ENCODE results near the gene ETV3.

GRCh38 chr1:157132111-157132510 lies 6.1 kb downstream of the ETV3 start:
- TF ChIP-seq, protein P1, sequence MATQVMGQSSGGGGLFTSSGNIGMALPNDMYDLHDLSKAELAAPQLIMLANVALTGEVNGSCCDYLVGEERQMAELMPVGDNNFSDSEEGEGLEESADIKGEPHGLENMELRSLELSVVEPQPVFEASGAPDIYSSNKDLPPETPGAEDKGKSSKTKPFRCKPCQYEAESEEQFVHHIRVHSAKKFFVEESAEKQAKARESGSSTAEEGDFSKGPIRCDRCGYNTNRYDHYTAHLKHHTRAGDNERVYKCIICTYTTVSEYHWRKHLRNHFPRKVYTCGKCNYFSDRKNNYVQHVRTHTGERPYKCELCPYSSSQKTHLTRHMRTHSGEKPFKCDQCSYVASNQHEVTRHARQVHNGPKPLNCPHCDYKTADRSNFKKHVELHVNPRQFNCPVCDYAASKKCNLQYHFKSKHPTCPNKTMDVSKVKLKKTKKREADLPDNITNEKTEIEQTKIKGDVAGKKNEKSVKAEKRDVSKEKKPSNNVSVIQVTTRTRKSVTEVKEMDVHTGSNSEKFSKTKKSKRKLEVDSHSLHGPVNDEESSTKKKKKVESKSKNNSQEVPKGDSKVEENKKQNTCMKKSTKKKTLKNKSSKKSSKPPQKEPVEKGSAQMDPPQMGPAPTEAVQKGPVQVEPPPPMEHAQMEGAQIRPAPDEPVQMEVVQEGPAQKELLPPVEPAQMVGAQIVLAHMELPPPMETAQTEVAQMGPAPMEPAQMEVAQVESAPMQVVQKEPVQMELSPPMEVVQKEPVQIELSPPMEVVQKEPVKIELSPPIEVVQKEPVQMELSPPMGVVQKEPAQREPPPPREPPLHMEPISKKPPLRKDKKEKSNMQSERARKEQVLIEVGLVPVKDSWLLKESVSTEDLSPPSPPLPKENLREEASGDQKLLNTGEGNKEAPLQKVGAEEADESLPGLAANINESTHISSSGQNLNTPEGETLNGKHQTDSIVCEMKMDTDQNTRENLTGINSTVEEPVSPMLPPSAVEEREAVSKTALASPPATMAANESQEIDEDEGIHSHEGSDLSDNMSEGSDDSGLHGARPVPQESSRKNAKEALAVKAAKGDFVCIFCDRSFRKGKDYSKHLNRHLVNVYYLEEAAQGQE (IDR thresholded peaks at IDR 0.05; ENCODE audit: insufficient read depth in 1 of 2, low read depth in 2 of 2, low read length in 2 of 2) = no peak
- TF ChIP-seq POLR2AphosphoS5 (IDR thresholded peaks at IDR 0.05; ENCODE audit: low read depth, low read length) = no peak
- TF ChIP-seq SIN3A (IDR thresholded peaks at IDR 0.05; ENCODE audit: borderline replicate concordance, insufficient read depth, low read length) = no peak
- TF ChIP-seq TAF1 (IDR thresholded peaks at IDR 0.05; ENCODE audit: borderline replicate concordance, insufficient read depth, low read length) = no peak
